CD4-positive, CD25-positive, alpha-beta regulatory T cell (primary cell): Measurements from ENCODE around the gene GSS. TPM values are rescaled to one million over a fixed set of nuclear protein-coding genes. Genes with fewer than 3 reads are reported as not detected.
A peak's percentile ranks its signal among the peaks of the same experiment; 100 is the strongest.

Source experiments
- ATAC-seq, 2 donors: fragments of 150-1000 bp; cut with Tn5 transposase; one replicate each; pipeline ENCODE4 v1.10.0; 2021; ENCODE audit warnings: low read depth in 2 of 2, moderate number of reproducible peaks in 2 of 2, moderate library complexity in 1 of 2
- DNase-seq, 3 donors: peaks; one replicate each; pipeline versions ENCODE4 v3.0.0 to v3.0.0-alpha.2; 2012 to 2022; ENCODE audit warnings: mixed read lengths in 1 of 3
- H3K27ac ChIP-seq: one replicate; pipeline ENCODE4 v1.7.0; 2013; ENCODE audit warnings: mild to moderate bottlenecking, low read length; ENCODE audit not compliant: insufficient read depth, poor library complexity, severe bottlenecking
- H3K27me3 ChIP-seq: one replicate; pipeline ENCODE4 v1.7.0; 2013; ENCODE audit warnings: low read length; ENCODE audit not compliant: control insufficient read depth, insufficient read depth
- H3K36me3 ChIP-seq: one replicate; pipeline ENCODE4 v1.7.0; 2013; ENCODE audit warnings: mild to moderate bottlenecking, low read length, moderate library complexity; ENCODE audit not compliant: control insufficient read depth, insufficient read depth
- H3K4me1 ChIP-seq: 2 replicates; pipeline ENCODE4 v1.7.0; 2013; ENCODE audit warnings: mild to moderate bottlenecking, low read length; ENCODE audit not compliant: insufficient read depth, control insufficient read depth, poor library complexity, severe bottlenecking
- H3K4me3 ChIP-seq: one replicate; pipeline ENCODE4 v1.7.0; 2013; ENCODE audit warnings: low read depth, mild to moderate bottlenecking, low read length, moderate library complexity
- H3K9me3 ChIP-seq, 2 experiments: 1 replicate in 1 of 2; 2 replicates in 1 of 2; pipeline ENCODE4 v1.7.0; 2013; ENCODE audit warnings: low read length in 2 of 2, mild to moderate bottlenecking in 1 of 2, moderate library complexity in 1 of 2; ENCODE audit not compliant: control insufficient read depth in 2 of 2
- H3K27ac Mint-ChIP-seq, 3 donors: one replicate each; pipeline ENCODE4 v1.8.0; 2020 to 2022; ENCODE audit warnings: mild to moderate bottlenecking in 3 of 3, mixed read lengths in 3 of 3, moderate library complexity in 2 of 3
- H3K27me3 Mint-ChIP-seq: one replicate; pipeline ENCODE4 v1.8.0; 2022; ENCODE audit warnings: mild to moderate bottlenecking, mixed read lengths
- H3K36me3 Mint-ChIP-seq: one replicate; pipeline ENCODE4 v1.8.0; 2020; ENCODE audit warnings: mixed read lengths
- H3K4me1 Mint-ChIP-seq, 4 donors: one replicate each; pipeline ENCODE4 v1.8.0; 2020 to 2022; ENCODE audit warnings: mixed read lengths in 4 of 4, mild to moderate bottlenecking in 1 of 4
- H3K4me3 Mint-ChIP-seq, 4 donors: one replicate each; pipeline ENCODE4 v1.8.0; 2020 to 2022; ENCODE audit warnings: mild to moderate bottlenecking in 4 of 4, mixed read lengths in 4 of 4, moderate library complexity in 3 of 4
- H3K9me3 Mint-ChIP-seq, 7 donors: one replicate each; pipeline ENCODE4 v1.8.0; 2020 to 2022; ENCODE audit warnings: mixed read lengths in 7 of 7, mild to moderate bottlenecking in 3 of 7, moderate library complexity in 2 of 7
- polyA plus RNA-seq, 4 donors: library from polyadenylated mRNA; unstranded; fragments of 300-500 nt; fragmentation: Illumina TruSeq; gene quantifications; one replicate each; pipeline ENCODE4 v1.2.3, GENCODE V29; 2021
- total RNA-seq: library from RNA; stranded (reverse); gene quantifications from one replicate; pipeline ENCODE4 v1.2.3, GENCODE V29; 2022

Gene GSS
- total and polyA plus RNA-seq, 5 donors from 2014 or later: 26.0 to 33.0 (median 30.9) TPM

DNA sequence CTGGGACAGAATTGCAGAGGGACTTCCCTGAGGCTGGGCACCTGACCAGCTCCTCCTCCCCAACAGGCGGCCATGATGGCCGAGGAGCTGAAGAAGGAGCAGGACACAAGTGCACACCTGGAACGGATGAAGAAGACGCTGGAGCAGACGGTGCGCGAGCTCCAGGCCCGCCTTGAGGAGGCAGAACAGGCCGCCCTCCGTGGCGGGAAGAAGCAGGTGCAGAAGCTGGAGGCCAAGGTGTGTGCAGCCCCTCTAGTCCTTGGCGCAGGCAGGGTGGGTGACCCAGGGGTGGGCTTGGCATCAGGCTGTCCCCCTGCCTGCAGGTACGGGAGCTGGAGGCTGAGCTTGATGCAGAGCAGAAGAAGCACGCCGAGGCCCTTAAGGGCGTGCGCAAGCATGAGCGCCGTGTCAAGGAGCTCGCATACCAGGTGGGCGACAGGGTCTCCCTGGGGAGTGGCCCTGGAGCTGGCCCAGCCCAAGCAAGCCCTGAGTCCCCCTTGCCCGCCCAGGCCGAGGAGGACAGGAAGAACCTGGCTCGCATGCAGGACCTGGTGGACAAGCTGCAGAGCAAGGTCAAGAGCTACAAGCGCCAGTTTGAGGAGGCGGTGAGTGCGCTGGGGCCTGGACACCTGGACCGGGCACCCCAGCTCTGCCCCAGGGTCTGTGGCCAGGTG is 45.5 kb upstream of the GSS start:
- Mint-ChIP-seq H3K27me3 (no peaks in the 10 kb centered on the region), H3K4me3 (no peak overlapping the region), H3K27ac (peak overlapping the region in 1 of 3 donors; percentile 48), H3K9me3 (peaks cover 0 to 2% (median 0%) of the 10 kb centered on the region in 7 donors), H3K4me1 (peaks cover 0 to 7% (median 1%) of the 10 kb centered on the region in 4 donors), H3K36me3 (peaks cover 30% of the 10 kb centered on the region)
- Histone ChIP-seq H3K4me1 (no peaks in the 10 kb centered on the region), H3K36me3 (peaks cover 78% of the 10 kb centered on the region), H3K27me3 (no peaks in the 10 kb centered on the region), H3K9me3 (no peaks in the 10 kb centered on the region), H3K27ac (no peak overlapping the region), H3K4me3 (no peak overlapping the region)
- ATAC-seq (no peak), DNase-seq (no peak)

DNA sequence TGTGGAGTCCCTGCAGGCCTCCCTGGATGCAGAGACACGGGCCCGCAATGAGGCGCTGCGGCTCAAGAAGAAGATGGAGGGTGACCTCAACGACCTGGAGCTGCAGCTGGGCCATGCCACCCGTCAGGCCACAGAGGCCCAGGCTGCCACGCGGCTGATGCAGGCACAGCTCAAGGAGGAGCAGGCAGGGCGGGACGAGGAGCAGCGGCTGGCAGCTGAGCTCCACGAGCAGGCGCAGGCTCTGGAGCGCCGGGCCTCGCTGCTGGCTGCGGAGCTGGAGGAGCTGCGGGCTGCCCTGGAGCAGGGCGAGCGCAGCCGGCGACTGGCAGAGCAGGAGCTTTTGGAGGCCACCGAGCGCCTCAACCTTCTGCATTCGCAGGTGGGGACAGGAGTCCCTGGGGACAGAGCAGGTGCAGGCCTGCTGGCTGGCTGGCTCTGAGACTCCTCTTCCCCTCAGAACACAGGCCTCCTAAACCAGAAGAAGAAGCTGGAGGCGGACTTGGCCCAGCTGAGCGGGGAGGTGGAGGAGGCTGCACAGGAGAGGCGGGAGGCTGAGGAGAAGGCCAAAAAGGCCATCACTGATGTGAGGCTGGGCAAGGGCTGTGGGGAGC is 44.8 kb upstream of the GSS start:
- H3K36me3 ChIP-seq: peaks cover 74% of the 10 kb centered on the region
- no peaks in the 10 kb centered on the region for H3K27me3 ChIP-seq
- Mint-ChIP-seq H3K4me3 (peak overlapping the region in 1 of 4 donors; percentile 63), H3K27ac (no peak overlapping the region), H3K36me3 (peaks cover 32% of the 10 kb centered on the region), H3K9me3 (peaks cover 0 to 2% (median 0%) of the 10 kb centered on the region in 7 donors), H3K27me3 (no peaks in the 10 kb centered on the region), H3K4me1 (peaks cover 0 to 7% (median 1%) of the 10 kb centered on the region in 4 donors)
- ATAC-seq (no peak), DNase-seq (no peak)
- H3K4me3 ChIP-seq: no peak overlapping the region
- no peak overlapping the region for H3K27ac ChIP-seq
- H3K9me3 ChIP-seq: no peaks in the 10 kb centered on the region
- H3K4me1 ChIP-seq: no peaks in the 10 kb centered on the region

DNA sequence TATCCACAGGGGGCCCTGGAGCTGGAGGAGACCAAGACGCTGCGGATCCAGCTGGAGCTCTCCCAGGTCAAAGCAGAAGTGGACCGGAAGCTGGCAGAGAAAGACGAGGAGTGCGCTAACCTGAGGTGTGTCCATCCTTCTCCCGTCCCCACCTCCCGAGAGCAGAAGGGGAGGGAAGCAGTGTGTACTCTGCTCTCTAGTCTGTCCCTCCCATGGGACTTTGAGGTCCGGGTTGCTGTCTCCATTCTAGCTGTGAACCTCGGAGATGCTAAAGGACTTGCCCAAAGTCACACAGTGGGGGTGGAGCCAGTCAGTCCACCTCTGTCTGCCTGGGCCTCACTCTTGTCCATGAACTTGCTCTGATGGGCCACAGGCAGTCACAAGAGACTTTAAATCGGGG is 44.2 kb upstream of the GSS start:
- H3K4me3 ChIP-seq: no peak overlapping the region
- H3K27me3 ChIP-seq: no peaks in the 10 kb centered on the region
- H3K4me1 ChIP-seq: no peaks in the 10 kb centered on the region
- no peaks in the 10 kb centered on the region for H3K27me3 Mint-ChIP-seq
- H3K9me3 ChIP-seq: no peaks in the 10 kb centered on the region
- peaks cover 32% of the 10 kb centered on the region for H3K36me3 Mint-ChIP-seq
- H3K36me3 ChIP-seq: peaks cover 68% of the 10 kb centered on the region
- no peak overlapping the region for H3K4me3 Mint-ChIP-seq
- ATAC-seq (no peak), DNase-seq (no peak)
- H3K27ac Mint-ChIP-seq: no peak overlapping the region
- H3K4me1 Mint-ChIP-seq: peaks cover 0 to 7% (median 1%) of the 10 kb centered on the region in 4 donors
- H3K27ac ChIP-seq: no peak overlapping the region
- peaks cover 0 to 2% (median 0%) of the 10 kb centered on the region in 7 donors for H3K9me3 Mint-ChIP-seq

DNA sequence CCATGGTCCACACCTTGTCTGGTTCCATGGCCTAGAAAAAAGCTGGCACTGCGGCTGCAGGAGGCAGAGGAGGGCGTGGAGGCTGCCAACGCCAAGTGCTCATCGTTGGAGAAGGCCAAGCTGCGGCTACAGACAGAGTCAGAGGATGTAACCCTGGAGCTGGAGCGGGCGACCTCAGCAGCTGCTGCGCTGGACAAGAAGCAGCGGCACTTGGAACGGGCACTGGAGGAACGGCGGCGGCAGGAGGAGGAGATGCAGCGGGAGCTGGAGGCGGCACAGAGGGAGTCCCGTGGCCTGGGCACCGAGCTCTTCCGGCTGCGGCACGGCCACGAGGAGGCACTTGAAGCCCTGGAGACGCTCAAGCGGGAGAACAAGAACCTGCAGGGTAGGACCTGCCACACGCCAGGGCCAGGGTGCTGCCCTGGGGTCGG is 43.4 kb upstream of the GSS start:
- no peaks in the 10 kb centered on the region for H3K4me1 ChIP-seq
- no peak overlapping the region for H3K27ac Mint-ChIP-seq
- peaks cover 66% of the 10 kb centered on the region for H3K36me3 ChIP-seq
- peaks cover 32% of the 10 kb centered on the region for H3K36me3 Mint-ChIP-seq
- no peaks in the 10 kb centered on the region for H3K9me3 ChIP-seq
- DNase-seq (no peak), ATAC-seq (no peak)
- no peaks in the 10 kb centered on the region for H3K27me3 Mint-ChIP-seq
- H3K4me3 Mint-ChIP-seq: no peak overlapping the region
- H3K27ac ChIP-seq: no peak overlapping the region
- no peak overlapping the region for H3K4me3 ChIP-seq
- no peaks in the 10 kb centered on the region for H3K27me3 ChIP-seq
- peaks cover 0 to 2% (median 0%) of the 10 kb centered on the region in 7 donors for H3K9me3 Mint-ChIP-seq
- H3K4me1 Mint-ChIP-seq: peaks cover 0 to 7% (median 1%) of the 10 kb centered on the region in 4 donors

DNA sequence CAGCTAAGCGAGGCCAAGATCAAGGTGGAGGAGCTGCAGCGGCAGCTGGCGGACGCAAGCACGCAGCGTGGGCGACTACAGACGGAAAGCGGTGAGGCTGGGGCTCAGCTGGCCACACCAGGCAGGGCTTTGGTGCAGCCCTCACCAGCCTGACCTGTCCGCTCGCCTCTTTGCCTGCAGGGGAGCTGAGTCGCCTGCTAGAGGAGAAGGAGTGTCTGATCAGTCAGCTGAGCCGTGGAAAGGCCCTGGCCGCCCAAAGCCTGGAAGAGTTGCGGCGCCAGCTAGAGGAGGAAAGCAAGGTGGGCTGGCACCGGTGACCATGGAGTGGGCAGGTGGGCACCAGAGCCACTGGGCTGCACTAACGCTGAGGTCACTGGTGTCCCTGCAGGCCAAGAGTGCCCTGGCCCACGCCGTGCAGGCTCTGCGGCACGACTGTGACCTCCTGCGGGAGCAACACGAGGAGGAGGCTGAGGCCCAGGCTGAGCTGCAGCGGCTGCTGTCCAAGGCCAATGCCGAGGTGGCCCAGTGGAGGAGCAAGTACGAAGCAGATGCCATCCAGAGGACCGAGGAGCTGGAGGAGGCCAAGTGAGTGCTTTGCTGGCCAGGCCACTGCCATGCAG is 42.8 kb upstream of the GSS start:
- peaks cover 0 to 7% (median 1%) of the 10 kb centered on the region in 4 donors for H3K4me1 Mint-ChIP-seq
- DNase-seq: no peak
- H3K4me3 Mint-ChIP-seq: no peak overlapping the region
- H3K27ac Mint-ChIP-seq: peak overlapping the region in 1 of 3 donors; percentile 91
- H3K9me3 Mint-ChIP-seq: peaks cover 0 to 2% (median 0%) of the 10 kb centered on the region in 7 donors
- peaks cover 32% of the 10 kb centered on the region for H3K36me3 Mint-ChIP-seq
- Histone ChIP-seq H3K36me3 (peaks cover 60% of the 10 kb centered on the region), H3K4me1 (no peaks in the 10 kb centered on the region), H3K9me3 (no peaks in the 10 kb centered on the region), H3K4me3 (no peak overlapping the region), H3K27ac (no peak overlapping the region), H3K27me3 (no peaks in the 10 kb centered on the region)
- ATAC-seq: no peak
- H3K27me3 Mint-ChIP-seq: no peaks in the 10 kb centered on the region

DNA sequence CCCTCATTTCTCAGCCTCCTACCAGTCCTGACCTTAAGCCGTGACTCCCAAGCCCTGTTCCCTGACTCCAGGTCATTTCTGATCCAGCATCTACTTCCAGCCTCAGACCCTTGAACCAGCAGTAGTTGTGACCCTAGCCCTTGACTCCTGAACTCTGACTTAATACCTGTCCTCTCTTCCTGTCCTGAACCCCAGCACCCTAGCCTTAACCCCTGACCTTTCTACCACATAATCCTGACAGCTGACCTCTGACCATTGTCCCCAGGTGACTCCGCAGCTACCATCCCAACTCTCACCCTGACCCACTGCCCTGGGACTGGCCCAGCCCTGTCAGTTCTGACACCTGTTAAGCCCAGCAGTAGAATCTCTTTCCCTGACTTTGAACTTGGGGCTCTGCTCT is 42.2 kb upstream of the GSS start:
- H3K27me3 ChIP-seq: no peaks in the 10 kb centered on the region
- H3K36me3 ChIP-seq: peaks cover 53% of the 10 kb centered on the region
- no peaks in the 10 kb centered on the region for H3K9me3 ChIP-seq
- DNase-seq (no peak), ATAC-seq (no peak)
- Mint-ChIP-seq H3K9me3 (peaks cover 0 to 2% (median 0%) of the 10 kb centered on the region in 7 donors), H3K4me1 (peaks cover 0 to 7% (median 1%) of the 10 kb centered on the region in 4 donors), H3K4me3 (peak overlapping the region in 2 of 4 donors; percentile 57 to 73), H3K27me3 (no peaks in the 10 kb centered on the region), H3K27ac (no peak overlapping the region), H3K36me3 (peaks cover 32% of the 10 kb centered on the region)
- no peaks in the 10 kb centered on the region for H3K4me1 ChIP-seq
- H3K4me3 ChIP-seq: no peak overlapping the region
- H3K27ac ChIP-seq: no peak overlapping the region

DNA sequence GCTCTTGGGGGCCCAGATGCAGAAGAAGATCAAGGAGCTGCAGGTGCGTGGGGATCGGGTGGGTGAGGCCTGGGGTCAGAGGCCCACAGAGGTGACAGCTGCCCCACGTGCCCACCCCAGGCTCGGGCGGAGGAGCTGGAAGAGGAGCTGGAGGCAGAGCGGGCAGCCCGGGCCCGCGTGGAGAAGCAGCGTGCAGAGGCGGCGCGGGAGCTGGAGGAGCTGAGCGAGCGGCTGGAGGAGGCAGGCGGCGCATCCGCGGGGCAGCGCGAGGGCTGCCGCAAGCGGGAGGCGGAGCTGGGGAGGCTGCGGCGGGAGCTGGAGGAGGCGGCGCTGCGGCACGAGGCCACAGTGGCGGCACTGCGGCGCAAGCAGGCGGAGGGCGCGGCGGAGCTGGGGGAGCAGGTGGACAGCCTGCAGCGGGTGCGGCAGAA is 41.5 kb upstream of the GSS start:
- no peaks in the 10 kb centered on the region for H3K27me3 Mint-ChIP-seq
- H3K36me3 Mint-ChIP-seq: peaks cover 29% of the 10 kb centered on the region
- H3K27me3 ChIP-seq: no peaks in the 10 kb centered on the region
- H3K9me3 ChIP-seq: no peaks in the 10 kb centered on the region
- H3K36me3 ChIP-seq: peaks cover 48% of the 10 kb centered on the region
- no peaks in the 10 kb centered on the region for H3K4me1 ChIP-seq
- no peak overlapping the region for H3K4me3 Mint-ChIP-seq
- H3K9me3 Mint-ChIP-seq: peaks cover 0 to 2% (median 0%) of the 10 kb centered on the region in 7 donors
- peaks cover 0 to 7% (median 1%) of the 10 kb centered on the region in 4 donors for H3K4me1 Mint-ChIP-seq
- H3K27ac ChIP-seq: no peak overlapping the region
- DNase-seq: peak in 1 of 3 donors; percentile 24
- H3K4me3 ChIP-seq: no peak overlapping the region
- H3K27ac Mint-ChIP-seq: no peak overlapping the region
- ATAC-seq: no peak
